H9 (cell line): ENCODE results near the gene FANCF. TPM values are rescaled to one million over a fixed set of nuclear protein-coding genes. Genes with fewer than 3 reads are reported as not detected.

Experiments
- DNase-seq: peaks from one replicate; pipeline ENCODE4 v3.0.0-alpha.2; 2017
- H2AFZ ChIP-seq: one replicate; pipeline ENCODE4 v1.6.1; 2013; ENCODE audit warnings: mild to moderate bottlenecking, low read length, control low read depth, moderate library complexity
- H2AK5ac ChIP-seq: 2 replicates; pipeline ENCODE4 v1.6.1; 2013; ENCODE audit warnings: low read length, control low read depth, mixed read lengths; ENCODE audit not compliant: insufficient read length
- H2BK120ac ChIP-seq: one replicate; pipeline ENCODE4 v1.6.1; 2013; ENCODE audit warnings: low read depth, mild to moderate bottlenecking, low read length, control low read depth, inconsistent platforms; ENCODE audit not compliant: poor library complexity, severe bottlenecking
- H2BK12ac ChIP-seq: 2 replicates; pipeline ENCODE4 v1.6.1; 2013; ENCODE audit warnings: low read length, control low read depth, mixed read lengths, low read depth; ENCODE audit not compliant: insufficient read length
- H2BK15ac ChIP-seq: 2 replicates; pipeline ENCODE4 v1.6.1; 2013; ENCODE audit warnings: low read depth, low read length, control low read depth
- H2BK20ac ChIP-seq: one replicate; pipeline ENCODE4 v1.6.1; 2013; ENCODE audit warnings: low read depth, mild to moderate bottlenecking, low read length, control low read depth, inconsistent platforms; ENCODE audit not compliant: poor library complexity, severe bottlenecking
- H2BK5ac ChIP-seq: 2 replicates; pipeline ENCODE4 v1.6.1; 2013; ENCODE audit warnings: low read length, control low read depth, mixed read lengths; ENCODE audit not compliant: insufficient read length
- H3K14ac ChIP-seq: 2 replicates; pipeline ENCODE4 v1.6.1; 2013; ENCODE audit warnings: low read length, control low read depth; ENCODE audit not compliant: insufficient read depth
- H3K18ac ChIP-seq: 2 replicates; pipeline ENCODE4 v1.6.1; 2013; ENCODE audit warnings: low read depth, mild to moderate bottlenecking, mixed read lengths, low read length, control low read depth; ENCODE audit not compliant: insufficient read length
- H3K23ac ChIP-seq: 2 replicates; pipeline ENCODE4 v1.6.1; 2013; ENCODE audit warnings: low read length, control low read depth, mixed read lengths, low read depth; ENCODE audit not compliant: insufficient read length
- H3K23me2 ChIP-seq: 2 replicates; pipeline ENCODE4 v1.6.1; 2013; ENCODE audit warnings: low read depth, mild to moderate bottlenecking, mixed read lengths, low read length, control low read depth; ENCODE audit not compliant: insufficient read length, poor library complexity, severe bottlenecking
- H3K27ac ChIP-seq: 2 replicates; pipeline ENCODE4 v1.5.1; 2013; ENCODE audit warnings: low read length, control low read depth, mixed read lengths, low read depth; ENCODE audit not compliant: insufficient read length
- H3K27me3 ChIP-seq: 2 replicates; pipeline ENCODE4 v1.6.1; 2013; ENCODE audit warnings: low read length, control low read depth, inconsistent platforms; ENCODE audit not compliant: insufficient read depth
- H3K4ac ChIP-seq: 2 replicates; pipeline ENCODE4 v1.6.1; 2013; ENCODE audit warnings: low read depth, mild to moderate bottlenecking, control low read depth, inconsistent platforms, low read length, moderate library complexity
- H3K4me1 ChIP-seq: 2 replicates; pipeline ENCODE4 v1.6.1; 2013; ENCODE audit warnings: low read length, control low read depth, inconsistent platforms; ENCODE audit not compliant: insufficient read depth
- H3K4me2 ChIP-seq: 2 replicates; pipeline ENCODE4 v1.6.1; 2013; ENCODE audit warnings: low read length, control low read depth, mixed read lengths; ENCODE audit not compliant: insufficient read length, insufficient read depth
- H3K56ac ChIP-seq: 2 replicates; pipeline ENCODE4 v1.6.1; 2013; ENCODE audit warnings: low read depth, mild to moderate bottlenecking, mixed read lengths, low read length, control low read depth; ENCODE audit not compliant: insufficient read length
- H3K79me1 ChIP-seq: 2 replicates; pipeline ENCODE4 v1.6.1; 2013; ENCODE audit warnings: low read depth, mild to moderate bottlenecking, moderate library complexity, low read length, control low read depth, inconsistent platforms; ENCODE audit not compliant: insufficient read depth, poor library complexity, severe bottlenecking
- H3K79me2 ChIP-seq: 2 replicates; pipeline ENCODE4 v1.6.1; 2013; ENCODE audit warnings: low read length, control low read depth, inconsistent platforms; ENCODE audit not compliant: insufficient read depth
- H3K9ac ChIP-seq: 2 replicates; pipeline ENCODE4 v1.6.1; 2013; ENCODE audit warnings: low read length, control low read depth, mixed read lengths; ENCODE audit not compliant: insufficient read length; ENCODE audit errors: extremely low read depth
- H3K9me3 ChIP-seq: one replicate; pipeline ENCODE4 v1.6.1; 2013; ENCODE audit warnings: low read depth, low read length, inconsistent platforms; ENCODE audit not compliant: control insufficient read depth
- H3T11ph ChIP-seq: one replicate; pipeline ENCODE4 v1.6.1; 2013; ENCODE audit warnings: mild to moderate bottlenecking, low read length, control low read depth, inconsistent platforms
- H4K20me1 ChIP-seq: one replicate; pipeline ENCODE4 v1.6.1; 2013; ENCODE audit not compliant: control insufficient read depth, insufficient read length, insufficient read depth
- H4K5ac ChIP-seq: 2 replicates; pipeline ENCODE4 v1.6.1; 2013; ENCODE audit warnings: low read depth, mild to moderate bottlenecking, mixed read lengths, low read length, control low read depth; ENCODE audit not compliant: insufficient read length
- H4K8ac ChIP-seq: replicated peaks from 2 replicates; pipeline ENCODE4 v1.6.1; 2013; ENCODE audit warnings: low read length, control low read depth, mixed read lengths, low read depth; ENCODE audit not compliant: insufficient read length
- H4K91ac ChIP-seq: 2 replicates; pipeline ENCODE4 v1.6.1; 2013; ENCODE audit warnings: low read depth, mild to moderate bottlenecking, moderate library complexity, mixed read lengths, low read length, control low read depth; ENCODE audit not compliant: insufficient read length
- H3K27ac Mint-ChIP-seq, 3 experiments: 2 replicates in 2 of 3; 3 replicates in 1 of 3; pipeline ENCODE4 v1.8.0; 2020 to 2021; ENCODE audit warnings: mixed read lengths in 3 of 3, mild to moderate bottlenecking in 1 of 3, moderate library complexity in 1 of 3
- H3K27me3 Mint-ChIP-seq: 2 replicates; pipeline ENCODE4 v1.8.0; 2021; ENCODE audit warnings: low read depth, mild to moderate bottlenecking, moderate library complexity, mixed read lengths
- H3K36me3 Mint-ChIP-seq, 3 experiments: 2 replicates in 2 of 3; 3 replicates in 1 of 3; pipeline ENCODE4 v1.8.0; 2020 to 2021; ENCODE audit warnings: low read depth in 3 of 3, mixed read lengths in 3 of 3; ENCODE audit not compliant: insufficient read depth in 1 of 3
- H3K4me1 Mint-ChIP-seq, 2 experiments: 2 replicates each; pipeline ENCODE4 v1.8.0; 2020; ENCODE audit warnings: mixed read lengths in 2 of 2
- H3K4me3 Mint-ChIP-seq, 2 experiments: 2 replicates in 1 of 2; 3 replicates in 1 of 2; pipeline ENCODE4 v1.8.0; 2020 to 2021; ENCODE audit warnings: mild to moderate bottlenecking in 2 of 2, mixed read lengths in 2 of 2, moderate library complexity in 1 of 2
- H3K9me3 Mint-ChIP-seq, 2 experiments: 2 replicates in 1 of 2; 3 replicates in 1 of 2; pipeline ENCODE4 v1.8.0; 2020; ENCODE audit warnings: mild to moderate bottlenecking in 2 of 2, mixed read lengths in 2 of 2, moderate library complexity in 1 of 2
- CTCF ChIP-seq: fragments of 200-600 bp; sonication (generic); conservative IDR thresholded peaks from 3 replicates; pipeline ENCODE4 v1.8.0; 2021; ENCODE audit warnings: antibody characterized with exemption, mild to moderate bottlenecking
- WGBS: extraction: QIAGEN DNeasy Blood & Tissue Kit; methylation state at CpG from one replicate; pipeline ENCODE4 v1.1.7; 2013; ENCODE audit warnings: missing lambda C conversion rate, low lambda C conversion rate, mixed read lengths; ENCODE audit not compliant: insufficient read length; ENCODE audit errors: extremely low coverage; 5-methylcytosine and 5-hydroxymethylcytosine counted together
- total RNA-seq: library from RNA; stranded (reverse); gene quantifications from 2 replicates; pipeline ENCODE4 v1.2.1, GENCODE V29; 2021

Gene FANCF
- total RNA-seq, 1 experiment from 2014 or later, result 15.3 TPM

- Histone ChIP-seq H3K4me2 (no peak overlapping the region), H3K56ac (no peak overlapping the region), H4K5ac (no peak overlapping the region), H4K20me1 (no peaks in the 10 kb centered on the region), H3K79me1 (no peaks in the 10 kb centered on the region), H3K27ac (no peak overlapping the region), H2BK20ac (no peak overlapping the region), H3K4me1 (no peaks in the 10 kb centered on the region; the same call in 1 of the 2 replicates), H3K27me3 (no peaks in the 10 kb centered on the region), H3K23ac (no peak overlapping the region), H2AK5ac (no peak overlapping the region), H3K18ac (no peak overlapping the region), H2AFZ (no peak overlapping the region), H3K9ac (no peak overlapping the region), H3K14ac (no peak overlapping the region), H3T11ph (no peak overlapping the region), H4K91ac (no peak overlapping the region), H2BK15ac (no peak overlapping the region), H3K23me2 (peaks cover 4% of the 10 kb centered on the region), H2BK120ac (no peak overlapping the region), H3K9me3 (no peaks in the 10 kb centered on the region), H3K4ac (no peak overlapping the region), H4K8ac (no peak overlapping the region), H2BK5ac (no peak overlapping the region), H3K79me2 (no peaks in the 10 kb centered on the region), H2BK12ac (no peak overlapping the region)
- H3K4me3 Mint-ChIP-seq, result no peak overlapping the region
- no peak for DNase-seq
- H3K27ac Mint-ChIP-seq, result no peak overlapping the region
- no peak for TF ChIP-seq CTCF
- H3K4me1 Mint-ChIP-seq, result peaks cover 11 to 13% of the 10 kb centered on the region in 2 experiments
- H3K36me3 Mint-ChIP-seq, result no peaks in the 10 kb centered on the region
- H3K9me3 Mint-ChIP-seq, result no peaks in the 10 kb centered on the region
- peaks cover 34% of the 10 kb centered on the region for H3K27me3 Mint-ChIP-seq
- WGBS, result no CpG with 5 or more reads among the region's 2 CpGs
Observed at GRCh38 chr11:22671751-22672150, 46.1 kb upstream of the FANCF start.
